UCSD-AML1 (cell line): Measurements from ENCODE around the gene ITGBL1.

Experiments used
- DNase-seq: peaks from one replicate; lab custom pipeline; 2025; ENCODE audit not compliant: unreplicated experiment; lab: John Stamatoyannopoulos, UW

Gene ITGBL1, protein sequence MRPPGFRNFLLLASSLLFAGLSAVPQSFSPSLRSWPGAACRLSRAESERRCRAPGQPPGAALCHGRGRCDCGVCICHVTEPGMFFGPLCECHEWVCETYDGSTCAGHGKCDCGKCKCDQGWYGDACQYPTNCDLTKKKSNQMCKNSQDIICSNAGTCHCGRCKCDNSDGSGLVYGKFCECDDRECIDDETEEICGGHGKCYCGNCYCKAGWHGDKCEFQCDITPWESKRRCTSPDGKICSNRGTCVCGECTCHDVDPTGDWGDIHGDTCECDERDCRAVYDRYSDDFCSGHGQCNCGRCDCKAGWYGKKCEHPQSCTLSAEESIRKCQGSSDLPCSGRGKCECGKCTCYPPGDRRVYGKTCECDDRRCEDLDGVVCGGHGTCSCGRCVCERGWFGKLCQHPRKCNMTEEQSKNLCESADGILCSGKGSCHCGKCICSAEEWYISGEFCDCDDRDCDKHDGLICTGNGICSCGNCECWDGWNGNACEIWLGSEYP

DNA sequence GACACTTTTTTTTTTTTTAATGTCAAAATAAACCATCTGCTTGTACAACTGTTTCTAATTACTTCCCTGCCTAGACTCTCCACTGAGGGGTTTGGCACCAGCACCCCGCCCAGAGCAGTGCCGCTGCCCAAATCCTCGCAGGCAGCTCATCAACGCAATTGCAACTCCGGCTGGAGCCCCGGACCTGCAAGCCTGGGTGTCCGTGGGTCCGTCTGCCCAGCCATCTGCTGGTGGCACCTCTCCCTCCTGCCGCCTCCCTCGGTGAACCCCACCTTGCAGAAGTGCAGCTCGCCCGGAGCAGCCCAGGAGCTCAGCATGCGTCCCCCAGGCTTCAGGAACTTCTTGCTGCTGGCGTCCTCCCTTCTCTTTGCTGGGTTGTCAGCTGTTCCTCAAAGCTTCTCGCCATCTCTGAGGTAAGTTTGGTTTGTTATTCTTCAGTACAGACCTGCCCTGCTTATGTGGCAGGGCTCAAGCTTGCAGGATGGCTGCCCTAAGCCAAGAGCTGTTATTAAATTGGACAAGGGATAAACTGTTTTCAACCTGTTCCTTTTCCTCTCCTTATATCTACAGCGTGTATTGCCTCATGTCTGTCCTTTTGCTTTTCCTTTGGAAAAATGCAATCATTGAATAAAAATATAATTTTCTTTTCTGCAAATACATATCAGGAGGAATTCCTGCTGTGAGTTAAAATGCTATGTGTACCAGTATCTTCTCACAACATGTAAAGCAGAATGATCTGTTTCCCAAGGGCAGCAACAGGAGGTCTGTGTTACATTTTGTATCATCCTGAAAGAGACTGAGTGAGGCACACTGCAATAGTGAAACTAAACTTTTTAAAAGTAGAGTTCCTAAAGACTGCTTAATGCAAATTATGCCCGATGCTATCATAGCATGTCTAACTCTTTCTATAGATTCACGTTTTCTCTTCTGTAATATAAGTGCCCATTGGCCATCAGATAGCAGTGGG is at the start of gene ITGBL1:
Gene ITGBL1, plus strand, starts transcription at position 157 of the 967 bp plus-strand sequence. Its CDS starts 159 bp downstream, at position 316.
- no peak for DNase-seq

DNA sequence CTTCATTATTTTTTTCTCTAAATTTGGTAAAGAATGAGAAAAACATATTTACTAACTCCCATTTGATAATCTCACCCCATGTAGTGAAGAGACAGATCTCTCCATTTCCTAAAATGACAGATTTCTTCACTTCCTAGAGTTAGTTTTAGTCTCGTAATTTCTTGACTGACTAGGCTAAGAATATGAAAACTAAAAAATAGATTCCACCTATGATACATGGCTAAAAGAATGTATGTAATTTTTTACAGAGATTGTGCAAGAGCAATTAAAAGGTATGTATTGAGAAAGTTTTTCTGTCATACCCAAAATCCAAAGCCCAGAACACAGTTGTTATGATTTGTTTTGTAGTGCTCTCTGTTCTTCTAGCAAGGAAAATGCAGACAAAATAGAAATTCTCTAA is 45.7 kb upstream of the ITGBL1 start:
- DNase-seq = no peak

DNA sequence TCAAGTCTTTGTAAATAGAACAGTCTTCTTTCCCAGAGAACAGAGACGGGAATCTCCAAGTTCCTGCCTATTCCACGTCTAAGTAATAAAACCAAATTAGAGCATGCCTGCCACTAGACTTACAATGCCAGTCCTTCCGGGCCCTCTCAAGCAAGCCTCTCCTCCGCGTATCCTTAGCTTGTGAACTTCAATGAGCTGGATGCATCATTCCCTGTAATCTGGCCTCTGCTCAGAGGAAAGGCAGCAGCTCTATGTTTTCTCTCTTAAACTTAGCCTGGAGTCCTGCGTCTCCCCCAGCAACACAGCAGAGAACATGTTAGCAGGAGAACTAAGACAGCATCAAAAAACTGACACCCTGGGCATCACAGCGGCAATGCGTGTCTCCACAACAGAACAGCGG is 44.3 kb upstream of the ITGBL1 start:
- no peak for DNase-seq

DNA sequence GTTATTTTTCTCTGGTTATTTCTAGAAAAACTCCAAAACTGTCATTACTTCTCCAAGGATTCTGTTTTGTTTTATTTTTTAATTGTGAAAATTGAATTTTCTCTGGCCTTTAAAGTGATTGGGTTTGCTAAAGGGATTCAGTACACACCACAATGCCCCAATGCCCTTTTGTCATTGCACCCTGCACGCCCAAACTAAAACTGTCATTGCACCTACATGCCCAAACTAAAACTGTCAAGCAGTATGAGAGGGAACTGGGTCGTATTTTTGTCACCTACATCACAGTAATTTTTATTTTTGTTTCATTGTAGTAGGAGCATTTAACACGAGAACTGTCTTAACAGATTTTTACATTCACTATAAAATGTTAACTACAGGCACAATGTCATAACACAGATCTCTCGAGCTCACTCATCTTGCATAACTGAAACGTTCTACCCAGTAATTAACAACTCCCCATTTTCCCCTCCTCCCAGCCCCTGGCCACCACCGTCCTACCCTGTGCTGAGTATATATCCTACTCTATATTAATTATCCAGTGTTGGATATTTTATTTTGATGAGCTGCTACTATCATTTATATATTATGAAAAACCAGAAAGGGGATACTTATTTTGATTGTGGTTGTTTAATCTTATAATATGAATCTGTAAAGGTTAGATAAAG is 43.4 kb upstream of the ITGBL1 start:
- no peak for DNase-seq

DNA sequence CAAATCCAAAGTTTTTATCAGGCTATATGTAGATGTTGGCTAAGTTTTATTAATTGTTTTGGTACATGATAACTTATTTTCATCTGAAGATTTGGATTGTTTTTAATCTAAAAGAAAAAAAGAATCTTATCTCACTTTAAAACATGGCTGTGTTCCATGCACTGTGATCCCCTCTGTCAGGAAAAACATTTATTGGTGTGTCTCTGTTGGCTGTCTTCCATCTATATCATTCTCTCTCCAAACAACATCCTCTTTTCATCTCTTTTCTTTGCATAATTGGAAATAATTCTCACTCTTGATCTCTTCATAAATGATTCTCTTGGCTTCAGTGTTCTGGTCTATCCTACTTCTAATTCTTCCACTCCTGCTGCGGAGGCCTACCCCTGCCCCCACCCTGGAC is 40.4 kb upstream of the ITGBL1 start:
- no peak for DNase-seq

DNA sequence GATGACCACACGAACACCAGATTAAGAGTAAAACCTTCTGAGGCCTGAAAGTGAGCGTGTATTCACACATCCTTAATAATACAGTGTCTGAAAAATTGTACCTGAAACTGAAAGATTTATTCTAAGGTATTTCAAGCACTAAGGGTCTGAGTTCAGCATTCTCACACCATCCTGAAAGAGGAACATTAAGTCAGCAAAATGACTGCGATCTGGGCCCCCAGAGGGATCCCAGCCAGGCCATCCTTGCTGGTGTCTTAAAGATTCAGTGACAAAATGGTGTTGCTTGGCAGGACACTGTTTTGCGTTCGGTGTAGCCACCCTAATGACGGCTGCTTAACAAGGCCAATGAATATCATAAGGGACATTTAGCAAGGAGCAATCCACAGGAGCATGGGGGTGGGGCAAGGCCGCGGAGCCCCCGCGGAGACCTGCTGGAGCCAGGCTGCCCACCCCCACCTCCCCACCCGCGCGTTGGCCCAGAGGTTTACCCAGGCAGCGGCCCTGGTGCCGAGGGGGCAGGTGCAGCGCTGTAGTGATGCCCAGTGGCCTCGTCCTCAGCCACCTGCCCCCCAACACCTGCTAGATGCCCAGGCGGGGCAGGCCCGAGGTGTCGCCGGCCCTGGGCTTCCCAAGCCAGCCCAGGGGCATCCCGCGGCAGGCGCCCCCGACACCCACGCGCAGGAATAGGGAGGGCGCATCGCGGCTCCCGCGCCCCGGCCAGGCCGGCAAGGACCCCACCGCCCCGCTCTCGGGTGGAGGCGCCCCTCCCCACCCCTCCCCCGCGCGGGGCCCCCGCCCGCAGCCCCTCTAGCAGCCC is 36.9 kb upstream of the ITGBL1 start:
- DNase-seq = no peak

DNA sequence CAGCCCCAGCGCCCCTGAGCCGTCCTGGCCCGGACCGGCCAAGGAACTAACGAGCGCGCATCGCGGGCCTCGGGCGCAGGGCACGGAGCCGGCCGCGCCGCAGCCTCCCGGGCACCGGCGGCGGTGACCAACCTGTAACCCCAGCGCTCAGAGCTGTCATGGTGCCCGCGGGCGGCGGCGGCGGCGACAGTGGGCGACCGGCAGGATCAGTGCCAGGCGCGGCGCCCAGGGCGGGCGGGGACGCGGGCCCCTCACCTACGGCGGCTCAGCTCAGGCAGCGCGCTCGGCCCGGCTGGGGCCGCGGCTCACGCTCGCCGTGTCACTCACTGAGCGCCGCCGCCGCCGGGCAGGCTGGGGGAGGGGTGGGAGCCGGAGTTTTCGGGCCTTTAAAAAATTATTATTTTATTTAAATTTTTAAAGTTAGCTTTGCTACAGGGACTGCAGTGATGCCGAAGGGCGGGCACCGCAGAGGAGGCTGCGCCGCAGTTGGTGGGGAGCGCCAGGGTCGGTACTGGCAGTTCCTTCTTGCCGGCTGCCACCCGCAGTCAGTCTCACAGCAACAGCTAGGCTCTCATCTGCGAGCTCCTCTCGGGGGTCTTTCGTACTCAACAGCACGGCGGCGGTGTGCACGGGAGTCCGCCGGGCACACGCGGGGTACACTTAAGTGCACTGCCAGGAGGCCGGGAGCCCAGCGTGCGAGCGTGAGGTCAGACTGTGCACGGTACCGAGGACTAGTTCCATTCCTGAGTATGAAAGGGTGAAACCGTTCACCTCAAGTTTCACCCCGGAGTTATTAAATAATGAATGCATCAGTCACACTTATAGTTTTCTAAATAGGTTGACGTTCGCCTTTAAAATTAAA is 36.1 kb upstream of the ITGBL1 start, which contains the start of gene NALCN:
Gene NALCN, minus strand, starts transcription at position 328 of the 862 bp plus-strand sequence. CDS start 17,382 bp downstream, outside the sequence.
- DNase-seq = no peak

DNA sequence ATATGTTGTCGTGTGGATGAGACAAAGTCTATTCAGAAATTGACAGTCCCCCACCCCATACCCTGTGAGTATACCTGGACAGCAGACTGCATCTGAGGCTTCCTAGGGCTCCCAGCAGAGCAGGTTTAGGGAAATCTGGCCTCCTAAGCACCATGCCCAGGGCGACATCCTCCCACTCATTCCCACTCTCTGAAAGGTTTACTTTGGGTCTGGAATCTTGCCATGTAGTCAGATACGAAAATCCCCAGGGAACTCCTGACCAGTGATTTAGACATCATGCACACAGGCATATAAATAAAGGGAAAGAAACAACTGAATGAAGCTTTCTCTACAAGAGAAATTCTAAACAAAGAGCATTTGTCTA is 35.5 kb upstream of the ITGBL1 start:
- DNase-seq = no peak

DNA sequence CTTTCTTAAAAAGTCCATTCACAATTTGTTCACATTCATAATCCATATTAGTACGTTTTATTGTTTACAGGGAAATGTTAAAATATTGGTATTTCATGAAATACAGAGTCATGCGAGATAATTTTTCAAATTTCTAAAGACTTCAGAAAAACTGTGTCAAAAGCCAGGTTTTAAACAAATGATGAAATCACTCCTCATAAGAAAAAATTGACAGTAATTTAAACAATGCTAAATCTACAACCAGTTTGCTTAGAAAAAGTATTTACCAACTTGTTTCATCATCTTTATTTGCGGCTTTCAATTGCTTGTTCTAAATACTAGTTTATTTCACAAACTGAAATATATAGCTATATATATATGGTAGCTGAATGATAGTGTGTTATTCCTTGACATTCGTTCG is 35.0 kb upstream of the ITGBL1 start:
- DNase-seq = no peak

DNA sequence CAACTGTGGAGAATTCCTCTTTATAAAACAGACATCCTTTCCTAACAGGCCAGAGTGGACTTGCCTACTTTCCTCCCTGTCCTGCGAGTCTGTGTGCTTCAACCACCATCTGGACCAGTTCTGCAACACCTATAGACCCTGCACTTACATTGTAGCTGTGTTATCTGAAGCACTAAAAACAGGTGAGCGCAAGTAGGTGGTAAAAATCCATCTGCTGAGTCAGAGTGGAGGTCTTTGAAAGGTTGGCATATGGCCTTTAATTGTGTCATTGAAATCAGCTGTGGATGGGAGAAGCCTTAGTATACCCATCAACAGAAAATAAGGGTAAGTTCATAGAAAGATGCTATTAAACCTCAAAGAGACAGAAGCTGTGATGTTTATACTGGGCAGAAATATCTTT is 28.6 kb upstream of the ITGBL1 start:
- no peak for DNase-seq

DNA sequence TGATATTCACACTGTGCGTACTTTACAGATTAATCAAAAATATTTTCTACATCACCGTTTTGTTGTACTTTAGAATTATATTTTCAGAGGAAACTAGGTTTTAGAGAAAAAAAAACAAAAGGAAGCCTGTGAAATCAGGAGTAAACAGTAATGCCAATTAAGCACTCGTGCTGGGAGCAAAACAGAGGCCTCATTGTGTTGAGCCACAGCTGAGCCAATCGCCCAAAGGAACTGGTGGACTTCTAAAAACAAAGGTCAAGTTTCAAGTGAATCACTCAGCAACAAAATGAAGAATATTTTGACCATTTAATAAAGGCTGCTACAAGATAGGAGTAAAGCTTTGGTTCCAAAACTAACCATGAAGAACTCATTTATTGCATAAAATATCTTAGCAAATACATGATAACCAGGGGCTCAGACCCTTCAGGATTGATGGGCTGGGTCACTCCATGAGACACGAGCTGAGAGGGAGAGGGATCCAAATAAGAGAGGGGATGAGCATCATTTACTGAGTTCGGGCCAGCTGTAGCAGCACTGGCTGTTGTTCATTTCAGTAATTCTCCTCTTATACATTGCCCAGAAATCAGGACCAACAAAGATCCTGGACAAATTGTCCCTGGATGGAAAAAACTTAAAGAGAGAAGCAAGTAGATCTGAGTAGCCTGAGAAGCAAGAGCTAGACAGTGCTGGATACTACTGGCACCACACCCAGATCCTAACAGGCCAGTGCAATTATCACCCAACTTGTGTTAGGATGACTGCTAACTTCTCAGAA is 27.9 kb upstream of the ITGBL1 start:
- no peak for DNase-seq

DNA sequence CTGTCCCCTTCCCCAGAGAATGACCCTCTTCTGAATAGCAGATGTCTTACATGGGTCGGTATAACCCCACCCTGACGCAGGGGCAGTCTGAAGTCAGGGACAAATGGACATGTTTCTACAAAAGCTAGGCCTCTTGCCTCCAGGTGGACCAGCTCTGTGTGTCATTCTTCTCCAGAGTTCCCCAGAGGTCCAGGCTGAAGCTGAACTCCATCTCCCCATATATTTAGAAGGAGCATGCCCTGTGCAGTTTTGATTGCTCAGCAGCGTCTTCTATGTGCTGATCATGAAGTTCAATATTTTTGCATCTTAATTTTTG is 27.4 kb upstream of the ITGBL1 start:
- no peak for DNase-seq

DNA sequence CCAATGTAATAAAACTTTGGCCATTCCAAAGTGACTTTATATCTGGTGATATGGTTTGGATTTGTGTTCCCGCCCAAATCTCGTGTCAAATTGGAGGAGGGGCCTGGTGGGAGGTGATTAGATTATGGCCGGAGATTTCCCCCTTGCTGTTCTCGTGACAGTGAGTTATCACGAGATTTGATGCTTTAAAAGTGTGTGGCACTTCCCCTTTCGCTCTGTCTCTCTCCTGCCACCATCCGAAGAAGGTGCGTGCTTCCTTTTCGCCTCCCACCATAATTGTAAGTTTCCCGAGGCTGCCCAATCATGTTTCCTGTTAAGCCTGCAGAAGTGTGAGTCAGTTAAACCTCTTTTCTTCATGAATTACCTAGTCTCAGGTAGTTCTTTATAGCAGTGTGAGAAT is 26.9 kb upstream of the ITGBL1 start:
- DNase-seq = no peak

DNA sequence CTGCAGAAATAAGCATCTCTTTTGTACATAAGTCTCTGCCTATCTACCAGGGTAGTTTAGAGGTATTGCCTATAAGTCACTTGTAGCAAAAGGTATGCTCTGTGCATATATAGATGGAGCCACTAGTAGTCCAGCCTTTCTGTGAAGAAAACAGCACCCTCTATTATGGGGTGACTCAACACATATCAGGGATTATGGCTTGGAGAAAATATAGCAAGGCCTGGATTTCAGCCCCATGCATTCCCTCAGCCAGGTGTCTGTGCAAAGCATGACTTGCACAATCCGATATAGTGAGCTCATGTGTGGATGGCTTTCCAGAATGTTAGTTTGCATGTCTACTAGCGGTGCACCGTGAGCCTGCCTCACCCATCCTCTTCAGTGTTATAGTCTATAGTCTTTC is 22.7 kb upstream of the ITGBL1 start:
- no peak for DNase-seq

DNA sequence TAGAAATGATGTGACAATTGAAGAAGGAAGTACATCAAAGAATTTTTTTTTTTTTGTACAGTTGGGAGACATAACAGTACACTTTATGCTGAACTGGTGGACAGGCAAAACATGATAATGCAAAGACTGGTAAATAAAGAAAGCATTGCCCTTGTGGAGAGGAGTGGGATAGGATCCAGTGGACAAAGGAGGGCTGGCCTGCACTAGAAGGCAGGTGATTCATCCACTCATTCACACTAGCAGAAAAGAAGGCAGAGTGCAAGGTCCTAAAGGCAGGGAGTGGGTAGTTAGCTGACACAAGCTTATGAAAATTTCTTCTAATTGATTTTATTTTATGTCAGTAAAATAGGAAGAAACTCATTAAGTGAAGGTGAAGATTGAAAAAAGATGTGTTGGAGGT is 18.6 kb upstream of the ITGBL1 start:
- no peak for DNase-seq

DNA sequence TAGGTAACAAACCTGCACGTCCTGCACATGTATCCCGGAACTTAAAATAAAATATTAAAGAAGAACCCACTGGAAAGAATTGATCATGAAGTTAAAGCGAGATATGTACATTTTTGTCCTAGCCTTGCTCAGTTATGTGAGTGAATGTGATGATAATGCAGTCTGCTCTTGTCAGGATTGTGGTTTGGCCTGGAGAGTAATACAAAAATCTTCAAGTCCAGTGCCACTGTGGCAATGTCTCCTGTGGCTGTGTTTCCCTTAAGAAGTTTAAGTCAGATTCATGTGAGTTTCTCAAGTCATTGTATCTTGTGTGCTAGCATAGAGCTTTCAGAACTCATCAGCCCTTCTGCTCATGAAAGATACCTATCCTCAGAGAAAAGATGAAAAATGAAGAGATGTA is 18.0 kb upstream of the ITGBL1 start:
- no peak for DNase-seq

DNA sequence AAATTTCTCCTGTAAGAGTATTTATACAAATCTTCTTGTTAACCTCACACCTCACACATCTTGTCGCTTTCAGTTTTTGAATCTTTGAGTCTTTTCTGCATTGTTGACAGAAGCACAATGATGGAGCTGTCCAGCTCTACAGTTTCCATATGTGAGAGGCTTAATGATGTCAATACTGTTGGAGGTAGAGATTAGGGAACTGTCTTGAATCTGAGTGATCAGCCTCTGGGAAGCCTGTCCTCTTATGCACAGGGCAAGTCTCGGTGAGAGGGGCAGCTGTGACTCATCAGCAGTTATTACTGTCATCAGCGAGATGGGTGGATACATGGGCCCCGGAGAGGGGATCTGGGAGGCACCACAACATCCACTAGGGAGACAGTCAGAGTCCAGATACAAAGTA is 4.6 kb upstream of the ITGBL1 start:
- no peak for DNase-seq

DNA sequence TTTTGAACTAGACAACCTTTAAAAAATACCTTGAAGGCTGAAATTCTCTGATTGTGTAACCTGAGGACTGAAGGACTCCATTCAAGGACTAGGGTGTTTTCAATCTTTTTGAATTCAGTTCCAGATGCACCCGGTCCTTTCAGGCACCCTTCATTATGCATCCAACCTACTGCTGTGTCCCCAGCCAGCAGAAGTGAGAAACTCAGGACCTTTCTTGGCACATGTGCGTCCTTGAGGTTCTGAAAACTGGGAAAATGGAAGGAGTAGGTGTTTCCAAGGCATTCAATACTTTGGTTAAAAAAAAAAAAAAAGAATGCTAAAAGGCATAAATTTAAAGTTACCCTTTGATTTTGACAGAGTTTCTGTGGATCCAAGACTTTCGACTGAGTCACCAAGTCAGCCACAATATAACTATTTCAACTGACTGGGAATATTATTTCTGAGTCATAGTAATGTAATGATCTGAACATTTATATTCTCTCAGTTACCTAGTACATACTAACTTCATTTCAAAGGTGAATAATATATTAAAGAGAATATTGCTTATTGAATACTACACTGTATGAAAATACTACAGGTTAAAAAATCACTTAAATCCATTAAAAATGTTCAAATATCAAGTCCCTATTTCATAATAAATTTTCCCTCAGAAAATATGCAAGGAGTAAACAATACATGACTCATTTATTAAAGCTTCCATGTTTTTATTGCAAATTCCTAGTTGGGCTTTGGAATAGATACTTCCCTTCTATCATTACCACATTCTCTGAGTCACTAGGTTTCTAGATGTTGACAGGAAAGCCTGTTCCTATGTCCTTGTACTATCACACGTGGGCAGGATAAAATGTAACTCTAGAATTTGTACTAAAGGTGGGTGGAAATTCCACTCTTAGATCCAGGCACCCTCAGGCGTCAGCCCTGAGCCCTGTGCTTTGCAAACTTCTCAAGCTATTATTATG is 2.4 kb upstream of the ITGBL1 start:
- DNase-seq = no peak
